ENCODE data around the gene RHOF. TPM values are rescaled to one million over a fixed set of nuclear protein-coding genes. Genes with fewer than 3 reads are reported as not detected.

RHOF gene
- total and polyA plus RNA-seq, 2 of the 8 experiments (the other 6 are each of a cell fraction or from before 2014, with no cell fraction given): 23.8 to 31.9 TPM

DNA sequence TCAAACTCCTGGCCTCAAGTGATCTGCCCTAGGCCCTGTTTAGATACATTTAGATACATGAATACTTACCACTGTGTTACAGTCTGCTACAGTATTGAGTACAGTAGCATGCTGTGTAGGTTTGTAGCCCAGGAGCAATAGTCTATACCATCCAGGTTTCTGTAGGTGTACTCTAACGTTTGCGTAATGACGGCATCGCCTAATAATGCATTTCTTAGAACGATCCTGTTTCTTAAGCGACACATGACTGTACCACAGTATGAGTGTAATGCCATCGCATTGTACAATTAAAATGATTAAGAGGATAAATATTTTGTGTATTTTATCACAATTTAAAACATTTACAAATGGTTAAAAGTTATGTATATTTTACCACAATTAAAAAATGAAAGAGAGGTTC lies 62.0 kb downstream of the RHOF start (continued):
- TF ChIP-seq, protein P1, sequence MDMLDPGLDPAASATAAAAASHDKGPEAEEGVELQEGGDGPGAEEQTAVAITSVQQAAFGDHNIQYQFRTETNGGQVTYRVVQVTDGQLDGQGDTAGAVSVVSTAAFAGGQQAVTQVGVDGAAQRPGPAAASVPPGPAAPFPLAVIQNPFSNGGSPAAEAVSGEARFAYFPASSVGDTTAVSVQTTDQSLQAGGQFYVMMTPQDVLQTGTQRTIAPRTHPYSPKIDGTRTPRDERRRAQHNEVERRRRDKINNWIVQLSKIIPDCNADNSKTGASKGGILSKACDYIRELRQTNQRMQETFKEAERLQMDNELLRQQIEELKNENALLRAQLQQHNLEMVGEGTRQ (IDR thresholded peaks at IDR 0.05; ENCODE audit: low read length): no peak
- no peak for TF ChIP-seq RAD21 (IDR thresholded peaks at IDR 0.05 in 1 of 2, conservative IDR thresholded peaks at IDR 0.05 in 1 of 2; ENCODE audit: low read depth in 2 of 2, low read length in 2 of 2)
- no peak for TF ChIP-seq JUND (IDR thresholded peaks at IDR 0.05; ENCODE audit: low read length)
- no peak for TF ChIP-seq CHD2 (IDR thresholded peaks at IDR 0.05; ENCODE audit: low read length)
- no peak for TF ChIP-seq SP2 (IDR thresholded peaks at IDR 0.05; ENCODE audit: low read length)
- no peak for TF ChIP-seq EZH2 (IDR thresholded peaks at IDR 0.05; ENCODE audit: low read depth, low read length, severe bottlenecking)
